GM12872 (cell line): ENCODE measurements around the gene ST6GALNAC4.

Experiments
- TF ChIP-seq, protein P1 (sequence below): IDR thresholded peaks from 3 replicates; pipeline ENCODE4 v1.5.1; 2011; ENCODE audit warnings: low read depth, mild to moderate bottlenecking, low read length, moderate library complexity; ENCODE audit not compliant: insufficient read depth

ST6GALNAC4 gene

DNA sequence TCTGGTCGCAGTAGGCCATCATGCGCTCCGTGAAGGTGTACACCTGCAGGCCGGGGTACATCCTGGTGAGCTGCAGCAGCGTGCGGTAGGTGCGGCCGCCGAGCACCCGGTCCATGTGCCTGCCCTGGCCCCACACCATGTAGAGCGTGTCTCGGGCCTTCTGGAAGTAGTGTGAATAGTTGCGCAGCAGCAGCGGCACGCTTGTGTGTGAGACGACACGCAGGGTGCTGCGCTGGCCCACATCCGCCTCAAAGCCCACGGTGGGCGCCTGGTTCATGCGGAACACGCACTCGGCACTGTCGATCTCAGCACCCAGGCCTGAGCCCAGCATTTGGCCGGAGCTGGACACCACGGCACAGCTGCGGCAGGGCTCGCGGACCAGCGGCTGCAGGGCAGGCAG, 4.5 kb downstream of the ST6GALNAC4 start:
- TF ChIP-seq, protein P1, sequence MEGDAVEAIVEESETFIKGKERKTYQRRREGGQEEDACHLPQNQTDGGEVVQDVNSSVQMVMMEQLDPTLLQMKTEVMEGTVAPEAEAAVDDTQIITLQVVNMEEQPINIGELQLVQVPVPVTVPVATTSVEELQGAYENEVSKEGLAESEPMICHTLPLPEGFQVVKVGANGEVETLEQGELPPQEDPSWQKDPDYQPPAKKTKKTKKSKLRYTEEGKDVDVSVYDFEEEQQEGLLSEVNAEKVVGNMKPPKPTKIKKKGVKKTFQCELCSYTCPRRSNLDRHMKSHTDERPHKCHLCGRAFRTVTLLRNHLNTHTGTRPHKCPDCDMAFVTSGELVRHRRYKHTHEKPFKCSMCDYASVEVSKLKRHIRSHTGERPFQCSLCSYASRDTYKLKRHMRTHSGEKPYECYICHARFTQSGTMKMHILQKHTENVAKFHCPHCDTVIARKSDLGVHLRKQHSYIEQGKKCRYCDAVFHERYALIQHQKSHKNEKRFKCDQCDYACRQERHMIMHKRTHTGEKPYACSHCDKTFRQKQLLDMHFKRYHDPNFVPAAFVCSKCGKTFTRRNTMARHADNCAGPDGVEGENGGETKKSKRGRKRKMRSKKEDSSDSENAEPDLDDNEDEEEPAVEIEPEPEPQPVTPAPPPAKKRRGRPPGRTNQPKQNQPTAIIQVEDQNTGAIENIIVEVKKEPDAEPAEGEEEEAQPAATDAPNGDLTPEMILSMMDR, result no peak

DNA sequence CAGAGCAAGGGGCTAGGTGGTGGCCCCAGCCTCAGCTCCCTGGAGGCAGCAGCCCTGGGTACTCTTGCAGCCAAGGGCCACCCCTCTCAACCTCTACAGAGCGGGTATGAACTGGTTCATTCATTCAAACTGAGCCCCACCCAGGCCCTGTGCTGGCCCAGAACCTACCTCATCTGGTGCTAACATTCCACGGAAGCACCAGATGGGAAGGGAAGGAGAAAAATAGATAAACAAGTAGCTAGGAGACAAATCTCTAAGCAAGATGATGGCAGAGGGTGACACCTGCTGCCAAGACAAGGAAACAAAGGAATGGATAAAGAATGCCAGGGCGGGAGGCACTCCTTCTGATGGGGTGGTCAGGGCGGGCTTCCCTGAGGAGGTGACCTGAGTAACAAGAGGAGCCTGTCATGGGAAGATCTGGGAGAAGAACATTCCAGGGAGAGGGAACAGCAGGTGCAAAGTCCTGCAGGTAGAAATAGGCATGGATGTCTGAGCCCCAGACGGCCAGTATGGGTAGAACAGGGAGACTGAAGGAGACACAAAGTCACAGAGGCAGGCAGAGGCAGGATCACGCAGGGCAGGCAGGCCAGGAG, 6.1 kb downstream of the ST6GALNAC4 start:
- TF ChIP-seq, protein P1, result peak; percentile 35; the same call in 1 of the 3 replicates

DNA sequence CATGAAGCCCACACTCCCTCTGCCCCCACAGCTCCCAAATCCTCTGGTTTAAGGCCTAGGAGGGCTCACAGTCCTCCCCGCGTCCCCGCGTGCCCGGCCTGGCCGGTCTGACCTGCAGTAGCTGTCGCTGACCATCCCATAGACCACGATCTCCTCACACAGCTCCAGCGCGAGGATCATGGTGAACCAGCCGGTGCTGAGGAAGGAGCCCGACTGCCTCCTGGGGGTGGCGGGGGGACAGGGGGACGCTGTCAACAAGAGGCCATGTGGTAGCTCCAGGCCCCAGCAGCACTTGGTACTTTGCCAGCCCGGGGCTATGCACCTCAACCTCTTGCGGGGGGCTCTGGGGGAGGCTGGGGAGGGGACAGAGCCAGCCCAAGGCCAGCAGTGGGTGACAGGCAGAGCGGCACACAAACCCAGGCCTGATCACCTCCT, 7.0 kb downstream of the ST6GALNAC4 start:
- TF ChIP-seq, protein P1, result no peak

GRCh38 chr9:127908660-127908926, 8.2 kb downstream of the ST6GALNAC4 start:
- TF ChIP-seq, protein P1, result no peak

DNA sequence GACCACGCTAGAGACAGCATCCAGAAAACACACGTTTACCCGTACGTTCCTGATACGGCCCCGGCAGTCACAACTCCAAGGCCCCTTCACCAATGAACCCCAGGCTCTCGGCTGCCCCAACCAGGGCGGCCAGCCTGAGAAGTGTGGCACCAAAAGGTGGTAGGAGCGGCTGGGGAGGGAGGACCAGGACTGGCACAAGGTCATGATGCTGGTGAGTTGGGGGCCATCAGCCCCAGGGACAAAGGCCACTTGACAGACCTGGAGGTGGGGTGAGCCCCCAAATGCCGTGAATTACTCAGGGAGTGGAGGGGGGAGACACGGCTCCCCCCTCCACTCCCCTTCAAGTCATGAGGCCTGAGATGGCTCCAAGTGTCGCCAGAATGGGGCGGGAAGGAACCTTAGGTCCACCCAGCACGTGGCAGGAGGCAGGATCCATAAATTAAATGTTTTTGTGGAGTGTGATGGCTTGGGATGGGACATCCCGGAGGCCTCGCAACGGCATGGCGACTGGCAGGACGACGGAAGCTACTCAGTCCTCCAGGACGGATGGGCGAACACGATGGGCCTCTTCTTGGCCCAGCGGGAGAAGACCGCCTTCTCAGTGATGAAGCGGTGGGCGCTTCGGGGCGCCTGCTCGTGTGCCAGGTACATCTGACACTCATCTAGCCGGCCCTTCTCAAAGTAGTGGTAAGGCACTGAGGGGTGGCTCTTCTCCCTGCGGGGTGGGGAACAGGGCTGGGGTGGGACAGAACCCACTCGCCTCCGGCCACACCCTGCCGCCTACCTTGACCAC, 8.8 kb downstream of the ST6GALNAC4 start:
- TF ChIP-seq, protein P1, result no peak

GRCh38 chr9:127905788-127906191, 11.1 kb downstream of the ST6GALNAC4 start:
- TF ChIP-seq, protein P1, result no peak

DNA sequence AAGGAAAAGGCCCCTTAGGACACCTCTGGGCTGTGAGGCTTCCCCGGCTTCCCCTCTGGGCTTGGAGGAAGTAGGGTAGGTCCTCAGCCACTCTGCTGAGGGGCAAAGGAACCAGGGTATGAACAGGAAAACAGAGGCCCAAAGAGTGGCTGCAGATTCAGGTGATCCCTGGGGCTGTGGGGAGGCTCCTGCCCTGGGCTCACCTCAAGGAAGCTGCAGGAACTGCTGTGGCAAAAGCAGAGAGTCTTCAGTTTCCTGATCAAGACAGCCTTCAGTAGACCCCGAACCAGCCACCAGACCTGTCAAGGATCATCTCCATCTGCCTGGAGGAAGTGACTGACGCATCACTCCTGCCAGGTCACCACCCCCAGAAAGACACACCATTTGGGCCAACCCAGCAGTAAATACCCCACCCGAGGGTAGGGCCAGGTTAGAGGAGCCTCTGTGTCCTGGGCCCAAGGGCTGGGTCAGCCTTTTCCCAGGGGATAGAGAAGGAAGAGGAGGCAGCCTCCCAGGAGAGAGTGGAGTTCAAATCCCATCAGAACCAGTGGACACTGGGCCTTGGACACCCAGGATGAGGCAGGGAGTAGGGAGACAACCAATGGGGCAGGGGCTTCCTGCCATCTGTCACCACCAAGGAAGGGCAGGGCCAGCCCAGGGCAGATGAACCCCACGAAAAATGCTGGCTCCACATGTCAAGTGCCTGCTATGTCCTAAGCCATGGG, 11.7 kb downstream of the ST6GALNAC4 start:
- TF ChIP-seq, protein P1, result no peak
